Globus pallidus (tissue), 1 donor: Measurements from ENCODE around the gene DUSP8.
"Not testable (repeated sequence)": the region's sequence is repeated elsewhere in the genome, so short reads cannot be mapped to it uniquely, and the experiment has no call there.

Source experiments
- DNase-seq: peaks from one replicate; pipeline ENCODE4 v3.0.0-alpha.2; 2015; ENCODE audit warnings: low spot score

DUSP8 gene, protein sequence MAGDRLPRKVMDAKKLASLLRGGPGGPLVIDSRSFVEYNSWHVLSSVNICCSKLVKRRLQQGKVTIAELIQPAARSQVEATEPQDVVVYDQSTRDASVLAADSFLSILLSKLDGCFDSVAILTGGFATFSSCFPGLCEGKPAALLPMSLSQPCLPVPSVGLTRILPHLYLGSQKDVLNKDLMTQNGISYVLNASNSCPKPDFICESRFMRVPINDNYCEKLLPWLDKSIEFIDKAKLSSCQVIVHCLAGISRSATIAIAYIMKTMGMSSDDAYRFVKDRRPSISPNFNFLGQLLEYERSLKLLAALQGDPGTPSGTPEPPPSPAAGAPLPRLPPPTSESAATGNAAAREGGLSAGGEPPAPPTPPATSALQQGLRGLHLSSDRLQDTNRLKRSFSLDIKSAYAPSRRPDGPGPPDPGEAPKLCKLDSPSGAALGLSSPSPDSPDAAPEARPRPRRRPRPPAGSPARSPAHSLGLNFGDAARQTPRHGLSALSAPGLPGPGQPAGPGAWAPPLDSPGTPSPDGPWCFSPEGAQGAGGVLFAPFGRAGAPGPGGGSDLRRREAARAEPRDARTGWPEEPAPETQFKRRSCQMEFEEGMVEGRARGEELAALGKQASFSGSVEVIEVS

DNA sequence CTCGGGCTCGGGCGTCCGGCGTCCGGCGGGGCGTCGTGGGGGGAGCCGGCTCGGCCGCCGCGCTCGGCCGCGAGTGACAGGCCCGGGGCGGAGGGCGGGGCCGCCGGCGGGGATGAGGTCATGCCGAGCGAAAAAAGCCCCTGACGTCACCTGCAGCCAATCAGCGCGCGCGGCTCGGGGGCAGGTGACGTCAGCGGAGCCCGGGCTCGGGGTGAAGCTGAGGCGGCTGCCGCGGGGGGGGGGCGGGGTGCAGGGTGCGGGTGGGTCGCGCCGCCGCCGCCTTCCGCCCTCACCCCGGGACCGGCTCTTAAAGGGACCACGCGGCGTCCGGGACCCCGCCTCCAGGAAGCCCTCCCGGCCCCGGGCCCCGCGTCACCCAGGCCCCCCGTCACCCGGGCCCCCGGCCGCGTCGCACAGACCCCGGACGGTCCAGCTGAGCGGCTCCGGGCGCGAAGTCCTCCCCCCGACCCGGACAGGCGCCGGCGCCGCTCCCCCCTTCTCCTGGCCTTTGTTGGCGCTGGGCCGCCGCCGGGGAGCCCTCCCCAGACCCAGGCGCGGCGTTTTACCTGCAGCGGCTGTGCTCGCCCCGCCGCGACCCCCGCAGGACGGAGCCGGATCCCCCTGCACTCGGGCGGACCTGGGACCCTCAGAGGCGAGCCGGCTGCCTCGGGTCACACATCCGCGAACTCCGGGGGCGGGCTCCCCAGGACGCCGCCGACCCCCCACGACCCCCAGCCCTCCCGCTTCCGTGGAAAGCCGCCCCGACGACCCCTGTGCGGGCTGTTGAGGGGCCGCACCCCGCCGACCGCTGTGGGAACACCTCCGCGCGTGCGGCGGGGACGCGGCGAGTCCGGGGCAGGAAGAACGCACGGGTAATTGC, at the start of gene DUSP8:
TSS of gene DUSP8 (minus strand) at position 75 of the 880 bp plus-strand sequence. CDS start 6,445 bp downstream, outside the sequence.
- peak; percentile 89 for DNase-seq

DNA sequence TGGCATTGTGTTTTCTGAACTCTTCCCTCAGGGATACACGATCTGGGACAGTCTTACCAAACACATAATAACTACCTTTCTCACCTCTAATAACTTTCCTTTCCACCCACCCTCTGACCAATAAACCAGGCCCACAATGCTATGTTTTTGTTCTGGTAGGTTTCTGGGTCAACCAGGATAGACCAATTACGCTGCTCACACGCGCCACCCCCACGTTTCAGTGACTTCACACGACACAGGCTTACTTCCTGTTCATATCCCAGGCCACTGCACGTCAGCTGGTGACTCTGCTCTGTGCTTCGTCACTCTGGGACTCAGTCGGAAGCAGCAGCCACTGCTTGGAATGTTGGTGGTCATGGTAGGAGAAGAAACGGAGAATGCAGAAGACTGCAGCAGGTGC, 47.4 kb upstream of the DUSP8 start:
- DNase-seq: no peak

DNA sequence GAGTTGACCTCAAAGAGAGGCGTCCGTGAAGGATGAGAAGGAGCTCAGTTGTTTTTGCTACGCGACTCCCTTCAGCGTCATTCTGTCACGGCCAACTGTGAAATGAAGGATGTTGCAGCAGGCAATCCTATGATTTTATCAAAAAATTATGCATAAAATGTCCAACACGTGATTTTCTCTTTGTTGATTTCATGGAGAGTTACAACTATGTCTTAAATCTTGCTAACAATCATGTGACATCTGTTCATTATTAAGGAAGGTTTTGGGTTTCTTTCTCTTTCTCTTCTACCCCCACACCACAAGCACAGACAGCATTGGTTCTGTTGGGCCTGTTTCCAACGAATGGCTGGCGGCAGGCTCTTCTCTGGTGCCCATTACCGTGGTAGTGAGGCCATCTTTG, 46.2 kb upstream of the DUSP8 start:
- no peak for DNase-seq

DNA sequence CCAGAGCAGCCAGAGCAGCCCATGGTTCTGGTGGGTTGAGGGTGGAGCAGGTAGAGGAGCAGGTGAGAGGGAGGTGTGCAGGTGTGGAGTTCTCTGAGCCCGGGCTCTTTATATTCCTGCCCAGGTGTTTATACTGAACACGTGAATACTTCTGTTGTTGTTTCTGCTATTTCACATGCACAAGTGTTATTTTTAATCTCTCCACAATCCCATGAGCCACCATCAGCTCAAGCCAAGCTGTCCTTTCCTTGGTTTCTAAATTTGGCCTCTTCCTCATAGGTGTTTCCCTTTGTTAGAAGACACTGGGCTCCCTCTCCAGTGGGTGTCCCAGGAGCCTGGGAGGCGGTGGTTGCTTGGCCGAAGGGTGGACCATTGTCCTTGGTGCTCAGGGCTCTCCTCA, 36.3 kb upstream of the DUSP8 start, which contains the start of gene KRTAP5-3:
TSS of gene KRTAP5-3 (minus strand) at position 101 of the 400 bp plus-strand sequence. CDS start at position 23, 78 bp downstream.
- DNase-seq: no peak

DNA sequence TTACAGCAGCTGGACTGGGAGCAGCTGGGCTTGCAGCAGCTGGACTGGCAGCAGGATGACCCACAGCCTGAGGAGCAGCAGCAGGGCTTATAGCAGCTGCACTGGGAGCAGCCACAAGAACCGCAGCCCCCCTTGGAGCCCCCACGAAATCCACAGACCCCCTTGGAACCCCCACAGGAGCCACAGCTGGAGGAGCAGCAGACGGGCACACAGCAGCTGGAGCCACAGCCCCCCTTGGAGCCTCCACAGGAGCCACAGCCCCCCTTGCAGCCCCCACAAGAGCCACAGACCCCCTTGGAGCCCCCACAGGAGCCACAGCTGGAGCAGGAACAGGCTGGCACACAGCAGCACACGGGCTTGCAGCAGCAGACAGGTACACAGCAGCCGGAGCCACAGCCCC, 35.8 kb upstream of the DUSP8 start:
- not testable (repeated sequence) for DNase-seq

DNA sequence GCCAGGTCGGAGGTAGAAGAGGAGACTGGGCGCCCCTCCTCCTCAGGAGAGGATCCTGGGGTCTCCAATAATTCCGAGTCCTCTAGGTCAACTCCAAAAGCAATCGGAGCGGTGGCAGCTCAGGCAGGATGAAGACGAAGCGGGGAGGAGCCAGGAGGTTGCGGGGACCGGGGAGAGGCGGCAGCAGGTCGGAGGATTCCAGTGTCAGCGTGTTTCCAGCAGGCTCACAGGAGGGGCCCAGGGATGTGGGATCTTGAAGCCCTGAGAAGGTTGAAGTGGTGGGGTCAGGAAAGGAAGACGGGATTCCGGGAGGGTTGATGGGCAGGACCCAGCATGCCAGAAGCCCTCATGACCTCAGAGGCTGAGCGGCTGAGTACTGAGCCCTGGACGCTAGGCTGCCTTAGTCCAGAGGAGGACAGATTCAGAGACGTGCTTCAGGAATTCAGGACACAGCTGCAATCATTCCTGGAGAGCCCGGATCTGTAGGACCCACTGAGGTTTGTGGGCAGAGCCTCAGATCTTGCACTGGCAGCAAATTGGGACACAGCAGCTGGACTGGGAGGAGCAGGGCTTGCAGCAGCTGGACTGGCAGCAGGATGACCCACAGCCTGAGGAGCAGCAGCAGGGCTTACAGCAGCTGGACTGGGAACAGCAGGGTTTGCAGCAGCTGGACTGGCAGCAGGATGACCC, 35.2 kb upstream of the DUSP8 start:
- not testable (repeated sequence) for DNase-seq

DNA sequence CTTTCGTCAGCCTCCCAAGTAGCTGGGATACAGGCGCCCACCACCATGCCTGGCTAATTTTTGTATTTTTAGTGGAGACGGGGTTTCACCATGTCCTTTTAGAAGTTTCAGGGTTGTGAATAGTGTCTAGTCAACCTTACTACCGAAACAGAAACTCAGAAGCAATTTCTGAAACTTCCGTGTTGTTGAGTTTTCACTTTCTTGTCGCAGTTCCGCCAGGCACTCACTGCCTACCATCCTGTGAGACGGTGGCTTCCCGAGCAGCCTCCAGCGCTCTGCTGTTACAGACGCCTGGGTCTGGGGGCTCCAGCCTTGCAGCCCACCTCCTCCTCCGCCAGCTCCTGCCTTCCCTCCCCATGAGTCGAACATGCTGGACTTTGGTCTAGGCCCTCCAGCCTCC, 33.9 kb upstream of the DUSP8 start:
- not testable (repeated sequence) for DNase-seq

DNA sequence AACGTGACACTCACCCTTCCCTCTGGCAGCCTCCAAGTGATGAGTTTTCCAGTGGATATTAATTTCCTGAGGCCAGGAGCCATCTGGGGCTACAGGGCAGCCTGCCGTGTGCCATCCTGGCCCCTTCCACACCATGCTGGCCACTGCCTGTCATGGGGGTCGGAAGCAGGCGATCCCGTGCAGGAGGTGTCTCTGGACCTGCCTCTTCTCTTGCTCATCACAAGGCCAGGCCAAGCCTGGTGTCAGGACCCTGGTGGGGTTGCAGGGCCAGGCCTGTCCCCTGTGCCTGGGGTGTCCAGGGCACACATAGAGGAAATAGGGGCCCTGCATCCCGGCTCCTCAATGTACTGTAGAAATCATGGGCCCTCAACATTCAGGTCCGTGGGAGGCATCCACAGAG, 32.6 kb upstream of the DUSP8 start:
- no peak for DNase-seq

DNA sequence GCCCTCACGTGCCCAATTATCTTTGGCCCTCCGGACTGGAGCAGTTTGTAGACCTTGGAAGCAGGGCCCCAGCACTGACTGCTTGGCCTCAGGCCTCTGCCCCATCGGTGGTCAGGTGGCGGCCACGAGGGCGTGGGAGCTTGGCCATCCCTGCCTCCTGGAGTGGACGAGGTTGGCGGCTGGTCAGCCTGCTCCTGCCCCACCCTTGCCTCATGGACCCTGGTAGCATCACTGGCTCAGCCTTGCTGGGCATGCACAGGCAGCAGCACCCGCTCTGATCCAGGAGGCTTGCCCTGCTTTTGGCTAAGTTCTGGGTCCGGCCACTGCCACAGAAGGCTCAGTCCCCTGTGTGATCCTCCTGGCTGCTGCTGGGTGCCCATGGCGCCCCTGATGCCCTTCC, 32.1 kb upstream of the DUSP8 start:
- DNase-seq: no peak

DNA sequence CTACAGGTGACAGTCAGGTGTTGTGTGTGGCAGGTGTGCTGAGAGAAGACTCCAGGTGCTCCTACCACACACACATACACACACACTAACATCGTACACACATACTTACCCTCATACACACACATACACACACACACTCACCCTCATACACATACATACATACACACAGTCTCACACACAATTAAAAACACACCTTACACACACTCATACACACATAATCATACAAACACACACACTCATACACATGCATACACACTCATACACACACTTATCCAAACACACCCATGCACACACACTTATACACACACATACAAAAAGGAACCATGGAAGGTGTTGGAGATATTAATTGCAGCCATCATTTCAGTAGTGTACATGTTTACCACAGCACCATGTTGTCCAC, 31.6 kb upstream of the DUSP8 start:
- no peak for DNase-seq

DNA sequence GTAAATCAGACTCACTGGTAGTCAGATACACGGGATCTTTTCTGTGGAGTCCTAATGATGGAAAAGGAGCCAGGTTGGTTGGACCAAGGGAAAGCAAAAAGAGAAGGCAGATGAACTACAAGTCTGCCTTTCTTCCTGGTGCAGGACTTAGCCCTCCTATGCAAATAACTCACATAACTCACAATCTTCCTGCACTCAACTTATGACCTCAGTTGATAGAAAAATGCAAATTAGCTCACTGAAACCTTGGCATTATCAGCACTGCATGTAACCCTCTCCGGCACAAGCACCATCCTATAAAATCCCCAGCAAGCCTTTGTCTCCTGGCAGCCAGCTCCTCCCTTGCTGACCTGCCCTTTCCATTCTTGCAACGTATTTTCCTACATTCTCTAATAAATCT, 29.6 kb upstream of the DUSP8 start:
- not testable (repeated sequence) for DNase-seq

DNA sequence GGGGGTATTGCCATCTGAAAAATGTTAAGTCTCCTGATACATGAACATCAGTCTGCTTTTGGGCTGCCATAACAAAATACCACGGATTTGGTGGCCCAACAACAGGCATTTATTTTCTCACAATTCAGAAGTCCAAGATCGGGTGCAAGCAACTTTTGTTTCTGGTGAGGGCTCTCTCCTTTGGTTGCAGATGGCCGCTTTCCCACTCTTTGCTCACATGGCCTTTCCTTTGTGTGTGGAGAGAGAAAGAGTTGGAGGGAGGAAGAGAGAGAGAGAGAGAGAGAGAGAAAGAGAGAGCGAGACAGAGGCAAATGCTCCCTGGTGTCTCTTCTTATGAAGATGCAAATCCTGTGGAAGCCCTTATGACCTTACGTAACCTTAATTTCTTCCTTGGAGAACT, 28.6 kb upstream of the DUSP8 start:
- DNase-seq: peak; percentile 29

DNA sequence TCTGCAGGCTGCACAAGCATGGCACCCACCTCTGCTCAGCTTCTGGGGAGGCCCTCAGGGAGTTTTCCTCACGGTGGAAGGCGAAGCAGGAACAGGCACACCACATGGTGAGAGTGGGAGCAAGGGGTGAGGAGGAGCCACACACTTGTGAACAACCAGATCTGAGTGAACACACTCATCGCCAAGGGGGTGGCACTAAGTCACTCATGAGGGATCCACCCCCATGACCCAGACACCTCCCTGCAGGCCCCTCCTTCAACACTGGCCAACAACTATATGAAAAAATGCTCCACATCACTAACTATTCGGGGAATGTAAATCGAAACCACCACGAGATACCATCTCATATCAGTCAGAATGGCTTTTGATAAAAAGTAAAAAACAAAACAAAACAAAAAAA, 26.7 kb upstream of the DUSP8 start:
- DNase-seq: no peak

DNA sequence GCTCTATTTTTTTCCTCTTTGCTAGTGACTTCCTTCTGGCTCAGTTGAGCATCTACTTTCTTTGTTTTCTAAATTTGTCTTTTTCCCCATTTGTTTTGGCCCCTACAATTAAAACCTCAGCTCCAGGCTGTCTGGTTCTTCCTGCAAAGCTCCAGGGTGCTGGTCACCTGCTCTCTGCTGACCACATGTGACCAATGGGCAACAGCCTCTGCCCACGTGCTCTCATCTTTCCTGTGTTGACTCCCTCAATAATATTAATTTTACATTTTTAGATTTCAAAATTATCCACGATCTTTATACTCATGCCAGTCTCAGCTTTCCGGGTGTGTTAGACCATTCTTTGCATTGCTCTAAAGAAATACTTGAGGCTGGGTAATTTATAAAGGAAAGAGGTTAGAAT, 26.3 kb upstream of the DUSP8 start:
- DNase-seq: not testable (repeated sequence)

DNA sequence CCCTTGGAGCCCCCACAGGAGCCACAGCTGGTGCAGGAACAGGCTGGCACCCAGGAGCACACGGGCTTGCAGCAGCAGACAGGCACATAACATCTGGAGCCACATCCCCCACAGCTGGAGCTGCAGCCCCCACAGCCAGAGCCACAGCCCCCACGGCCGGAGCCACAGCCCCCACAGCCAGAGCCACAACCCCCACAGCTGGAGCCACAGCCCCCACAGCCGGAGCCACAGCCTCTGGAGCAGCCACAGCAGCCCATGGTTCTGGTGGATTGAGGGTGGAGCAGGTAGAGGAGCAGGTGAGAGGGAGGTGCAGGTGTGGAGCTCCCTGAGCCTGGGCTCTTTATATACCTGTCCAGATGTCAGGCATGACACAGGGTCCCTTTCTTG, 25.9 kb upstream of the DUSP8 start, which contains the start of gene KRTAP5-2:
TSS of gene KRTAP5-2 (minus strand) at position 301 of the 387 bp plus-strand sequence. CDS start at position 257, 44 bp downstream.
- DNase-seq: no peak

DNA sequence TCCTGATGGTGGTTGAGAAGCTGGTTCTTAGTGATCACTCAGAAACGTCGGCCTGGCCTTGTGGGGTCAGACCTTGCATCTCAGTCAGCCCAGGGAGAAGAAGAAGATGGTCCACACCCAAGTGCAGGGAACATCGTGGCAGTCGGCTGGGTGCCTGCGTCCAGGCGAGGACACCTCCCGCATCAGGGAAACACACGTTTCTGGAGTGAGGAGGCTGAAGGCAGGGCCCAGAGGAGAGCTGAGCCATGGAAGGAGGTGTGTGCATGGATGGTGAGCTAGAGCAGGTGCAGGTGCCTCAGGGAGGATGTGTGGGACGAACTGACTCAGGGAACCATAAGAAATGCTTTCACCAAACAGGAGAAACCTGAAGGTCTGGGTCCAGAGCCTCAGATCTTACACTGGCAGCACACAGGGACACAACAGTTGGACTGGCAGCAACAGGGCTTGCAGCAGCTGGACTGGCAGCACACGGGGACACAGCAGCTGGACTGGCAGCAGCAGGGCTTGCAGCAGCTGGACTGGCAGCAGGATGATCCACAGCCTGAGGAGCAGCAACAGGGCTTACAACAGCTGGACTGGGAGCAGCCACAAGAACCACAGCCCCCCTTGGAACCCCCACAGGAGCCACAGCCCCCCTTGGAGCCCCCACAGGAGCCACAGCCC, 25.4 kb upstream of the DUSP8 start:
- DNase-seq: no peak

DNA sequence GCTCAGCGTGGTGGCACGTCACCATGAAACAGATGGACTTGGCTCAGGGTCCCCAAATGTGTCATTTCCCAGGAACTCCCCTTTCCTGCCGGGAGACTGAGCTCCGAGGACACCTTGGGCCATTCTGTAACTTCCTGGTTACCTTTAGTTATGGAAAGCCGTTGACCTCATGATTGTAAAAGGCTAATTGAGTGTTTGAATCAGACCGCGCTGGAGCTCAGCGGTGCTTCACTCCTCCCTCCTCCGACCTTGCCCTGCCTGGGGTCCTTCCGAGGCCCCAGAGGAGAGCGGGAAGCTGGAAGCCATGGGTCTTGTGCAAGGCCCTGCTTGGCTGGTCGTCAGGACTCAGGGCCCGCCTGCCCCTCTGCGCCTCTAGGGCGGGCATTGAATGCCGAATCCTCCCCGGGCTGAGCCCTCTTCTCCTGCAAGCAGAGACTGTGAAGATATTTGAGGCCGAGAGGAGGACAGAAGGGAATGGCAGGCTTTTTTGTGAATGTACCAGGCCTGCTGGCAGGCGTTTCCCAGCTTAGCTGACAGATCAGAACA, 24.6 kb upstream of the DUSP8 start:
- DNase-seq: not testable (repeated sequence)

DNA sequence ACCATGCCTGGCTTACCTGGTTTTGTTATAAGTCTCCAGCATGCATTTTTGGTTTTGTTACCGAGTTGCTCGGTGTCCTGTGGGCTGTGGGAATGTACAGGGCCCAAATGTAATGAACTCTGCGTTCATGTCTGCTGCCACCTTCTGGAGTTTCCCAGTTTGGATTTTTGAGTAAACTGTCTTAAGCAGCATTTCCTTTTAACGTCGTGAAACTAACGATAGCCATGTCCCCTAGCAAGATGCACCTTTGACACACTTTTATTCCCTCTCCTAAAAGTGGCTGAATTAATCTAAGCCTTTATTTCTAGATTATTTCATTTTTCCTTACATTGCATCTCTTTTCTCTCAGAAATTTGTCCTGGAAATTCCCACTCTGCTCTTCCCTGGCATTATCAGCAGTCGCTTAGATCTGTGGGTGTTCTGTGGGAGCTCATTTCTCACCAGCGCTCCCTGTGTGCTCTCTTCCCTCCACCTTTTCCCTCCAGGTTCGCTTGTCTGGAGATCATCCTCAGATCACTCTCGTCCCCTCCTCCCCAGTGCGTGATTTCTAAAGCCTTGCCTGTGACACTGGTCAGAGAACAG, 24.0 kb upstream of the DUSP8 start:
- not testable (repeated sequence) for DNase-seq

DNA sequence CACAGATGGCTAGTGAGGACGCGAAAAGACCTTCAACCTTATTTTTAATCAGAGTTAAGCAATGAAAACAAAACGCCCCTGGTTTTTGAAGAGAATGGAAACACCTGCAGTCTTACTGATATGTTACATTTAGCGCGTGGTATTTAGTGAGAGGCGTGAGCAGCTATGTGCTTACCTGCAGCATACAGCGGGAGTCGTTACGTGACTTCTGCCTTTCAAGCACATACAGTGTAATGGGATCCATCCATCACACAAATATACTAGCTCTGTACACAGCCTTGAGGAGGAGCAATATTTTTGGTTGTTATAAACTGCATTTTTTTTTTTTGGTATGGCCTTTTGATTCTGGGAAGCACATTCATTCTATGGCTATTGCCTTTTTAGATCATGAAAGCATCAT, 20.6 kb upstream of the DUSP8 start:
- no peak for DNase-seq

DNA sequence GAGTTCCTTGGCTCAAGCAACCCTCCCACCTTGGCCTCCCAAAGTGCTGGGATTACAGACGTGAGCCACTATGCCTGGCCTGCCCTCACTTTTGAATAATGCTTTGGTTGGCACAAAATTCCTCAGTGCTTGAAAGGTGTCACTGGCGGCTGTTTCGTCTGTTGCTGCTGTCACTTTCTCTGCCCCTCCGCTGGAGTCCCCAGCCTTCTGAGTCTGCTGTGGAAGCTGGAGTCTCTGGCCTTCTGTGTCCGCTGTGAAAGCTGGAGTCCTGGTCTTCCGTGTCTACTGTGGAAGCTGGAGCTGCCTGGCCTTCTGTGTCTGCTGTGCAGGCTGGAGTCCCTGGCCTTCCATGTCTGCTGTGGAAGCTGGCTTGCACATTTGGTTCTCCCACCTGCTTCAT, 17.9 kb upstream of the DUSP8 start:
- no peak for DNase-seq
